GM06990 (cell line): ENCODE results near the gene MOB3B.

Experiments
- DNase-seq: peaks from one replicate; pipeline ENCODE4 v3.0.0-alpha.2; 2011; ENCODE audit not compliant: insufficient read length; ENCODE audit errors: extremely low read depth
- H3K27me3 ChIP-seq: replicated peaks from 2 replicates; pipeline ENCODE4 v1.6.0; 2011; ENCODE audit warnings: low read length; ENCODE audit not compliant: control insufficient read depth, insufficient read depth
- H3K36me3 ChIP-seq: 2 replicates; pipeline ENCODE4 v1.5.1; 2011; ENCODE audit warnings: low read length; ENCODE audit not compliant: control insufficient read depth, insufficient read depth
- H3K4me3 ChIP-seq: replicated peaks from 2 replicates; pipeline ENCODE4 v1.5.1; 2011; ENCODE audit warnings: low read depth, mild to moderate bottlenecking, control low read depth, low read length
- TF ChIP-seq, protein P1 (sequence below): IDR thresholded peaks from 2 replicates; pipeline ENCODE4 v1.5.1; 2011; ENCODE audit warnings: low read length, control low read depth, mild to moderate bottlenecking, inconsistent platforms; ENCODE audit not compliant: insufficient read depth, poor library complexity, severe bottlenecking

Gene MOB3B

DNA sequence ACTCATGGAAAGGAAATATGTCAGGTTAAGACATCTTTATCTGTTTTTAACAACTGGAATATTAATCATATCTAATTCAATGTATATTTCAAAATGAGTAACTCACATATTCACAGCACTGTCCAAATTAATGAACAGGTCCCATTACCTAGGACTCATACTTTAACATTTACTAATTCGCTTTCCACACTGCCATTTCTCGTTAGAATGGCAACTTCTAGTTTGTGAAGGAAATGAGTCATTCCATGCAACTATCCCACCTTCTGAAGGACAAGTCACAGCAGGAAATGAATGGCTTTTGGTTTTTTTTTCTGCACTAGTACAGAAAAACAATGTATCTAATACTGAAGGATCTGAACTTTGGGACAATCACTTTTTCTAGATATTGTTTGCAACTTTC lies 30.2 kb downstream of the MOB3B start:
- no peaks in the 10 kb centered on the region for H3K27me3 ChIP-seq
- no peak for DNase-seq
- TF ChIP-seq, protein P1, sequence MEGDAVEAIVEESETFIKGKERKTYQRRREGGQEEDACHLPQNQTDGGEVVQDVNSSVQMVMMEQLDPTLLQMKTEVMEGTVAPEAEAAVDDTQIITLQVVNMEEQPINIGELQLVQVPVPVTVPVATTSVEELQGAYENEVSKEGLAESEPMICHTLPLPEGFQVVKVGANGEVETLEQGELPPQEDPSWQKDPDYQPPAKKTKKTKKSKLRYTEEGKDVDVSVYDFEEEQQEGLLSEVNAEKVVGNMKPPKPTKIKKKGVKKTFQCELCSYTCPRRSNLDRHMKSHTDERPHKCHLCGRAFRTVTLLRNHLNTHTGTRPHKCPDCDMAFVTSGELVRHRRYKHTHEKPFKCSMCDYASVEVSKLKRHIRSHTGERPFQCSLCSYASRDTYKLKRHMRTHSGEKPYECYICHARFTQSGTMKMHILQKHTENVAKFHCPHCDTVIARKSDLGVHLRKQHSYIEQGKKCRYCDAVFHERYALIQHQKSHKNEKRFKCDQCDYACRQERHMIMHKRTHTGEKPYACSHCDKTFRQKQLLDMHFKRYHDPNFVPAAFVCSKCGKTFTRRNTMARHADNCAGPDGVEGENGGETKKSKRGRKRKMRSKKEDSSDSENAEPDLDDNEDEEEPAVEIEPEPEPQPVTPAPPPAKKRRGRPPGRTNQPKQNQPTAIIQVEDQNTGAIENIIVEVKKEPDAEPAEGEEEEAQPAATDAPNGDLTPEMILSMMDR = no peak
- H3K4me3 ChIP-seq = no peak overlapping the region
- no peaks in the 10 kb centered on the region for H3K36me3 ChIP-seq

DNA sequence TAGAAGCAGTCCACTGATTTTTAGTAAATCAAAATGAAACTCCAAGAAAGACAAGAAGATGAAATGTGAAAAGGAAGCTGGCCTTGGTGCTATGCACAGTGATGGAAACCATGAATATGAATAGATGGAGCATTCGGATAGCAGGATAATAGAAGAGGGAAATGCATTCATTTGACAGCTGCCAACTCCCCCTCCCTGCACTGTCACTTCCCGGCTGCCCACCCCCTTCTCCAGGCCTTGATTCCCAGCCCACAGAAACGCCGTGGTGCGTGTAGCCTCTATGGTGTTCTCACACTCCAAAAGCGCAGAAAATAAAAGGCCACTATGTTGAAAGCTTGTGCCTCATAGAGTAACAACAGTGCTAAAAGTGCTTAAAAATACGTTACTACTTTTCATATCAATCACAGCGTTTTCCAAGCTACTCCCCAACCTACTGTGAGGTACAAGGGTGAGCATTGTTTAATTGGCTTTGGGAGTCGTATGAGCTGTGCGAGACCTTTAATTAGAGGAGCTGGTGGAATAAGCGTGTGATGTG lies 31.7 kb downstream of the MOB3B start:
- no peak overlapping the region for H3K4me3 ChIP-seq
- no peak for DNase-seq
- TF ChIP-seq, protein P1 = no peak

DNA sequence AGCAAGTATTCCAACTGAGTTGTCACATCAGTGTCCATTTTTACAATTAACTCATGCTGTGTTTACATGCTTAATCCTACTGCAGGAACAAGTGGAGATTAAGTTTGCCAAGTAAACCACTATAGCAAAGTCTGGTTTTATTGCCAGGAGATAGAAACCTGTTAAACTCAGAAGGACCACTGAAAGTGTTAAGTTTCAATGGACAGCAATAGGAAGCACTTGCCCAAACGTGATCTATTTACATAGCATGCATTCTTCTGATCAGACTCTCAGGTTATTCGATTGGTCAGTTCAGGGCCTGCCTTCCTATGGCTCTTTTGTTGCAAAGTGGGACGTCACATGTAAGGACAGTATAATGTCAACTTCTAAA lies 33.5 kb downstream of the MOB3B start:
- Histone ChIP-seq H3K4me3 (no peak overlapping the region), H3K36me3 (no peaks in the 10 kb centered on the region), H3K27me3 (no peaks in the 10 kb centered on the region)
- DNase-seq = no peak
- TF ChIP-seq, protein P1 = no peak

More for the DNA sequence above, 31.7 kb downstream of the MOB3B start:
- no peaks in the 10 kb centered on the region for H3K36me3 ChIP-seq
- H3K27me3 ChIP-seq = no peaks in the 10 kb centered on the region

DNA sequence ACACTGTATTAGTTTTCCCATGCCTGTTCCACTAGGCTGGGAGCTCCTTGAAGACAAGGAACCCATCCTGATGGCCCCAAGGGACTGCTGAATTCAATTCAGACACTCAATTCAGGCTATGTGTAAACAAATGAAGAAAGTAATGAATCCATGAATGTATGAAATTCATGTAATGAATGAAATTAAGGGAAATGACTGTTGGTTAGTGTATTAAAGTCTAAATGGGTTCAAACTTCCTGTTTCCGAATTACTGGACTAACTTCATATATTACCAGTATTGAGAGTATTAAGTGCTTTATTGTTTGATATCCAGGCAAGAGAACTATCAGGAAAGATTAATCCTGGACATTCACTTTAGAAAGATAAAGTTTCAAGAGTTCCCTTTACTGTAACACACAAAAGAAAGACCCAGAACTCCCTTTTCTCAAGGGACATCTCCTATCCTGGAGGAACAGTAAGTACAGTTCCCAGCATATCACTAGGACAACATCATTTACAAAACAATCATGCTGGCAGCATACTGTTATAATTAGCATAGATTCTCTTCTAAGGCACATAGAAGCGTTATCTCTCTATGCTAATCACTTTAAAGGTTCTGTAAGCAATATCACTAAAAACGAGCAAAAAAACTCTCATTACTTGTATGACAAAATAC lies 34.0 kb downstream of the MOB3B start:
- no peaks in the 10 kb centered on the region for H3K36me3 ChIP-seq
- DNase-seq = no peak
- no peaks in the 10 kb centered on the region for H3K27me3 ChIP-seq
- TF ChIP-seq, protein P1 = no peak
- H3K4me3 ChIP-seq = no peak overlapping the region

DNA sequence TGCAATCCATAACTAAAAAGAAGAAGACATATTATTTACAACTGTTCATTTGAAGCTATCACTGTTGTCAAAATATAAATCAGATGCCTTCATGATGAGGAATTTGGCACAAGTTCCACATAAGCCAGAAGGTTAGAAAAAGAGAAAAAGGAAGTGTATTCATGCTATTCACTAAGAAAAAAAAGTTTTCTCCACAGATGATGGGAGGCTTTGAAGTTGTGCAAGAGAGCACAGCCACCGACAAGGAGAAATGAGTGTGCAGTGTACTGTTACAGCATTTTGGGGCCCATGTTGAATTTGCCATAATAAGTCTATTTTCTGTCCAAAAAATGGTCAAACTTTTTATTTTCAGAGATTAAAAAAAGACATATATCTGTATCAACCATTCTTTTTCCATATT lies 38.5 kb downstream of the MOB3B start:
- TF ChIP-seq, protein P1 = no peak
- no peaks in the 10 kb centered on the region for H3K36me3 ChIP-seq
- DNase-seq = no peak
- no peak overlapping the region for H3K4me3 ChIP-seq
- H3K27me3 ChIP-seq = no peaks in the 10 kb centered on the region
